GM11168 (cell line): ENCODE results near the gene CHRNA4.

ENCODE experiments used
- in situ Hi-C: fragments of 300-500 bp; cut with MboI; formaldehyde crosslinking; loops from one replicate; pipeline ENCODE4 v1.12.0; 2022; ENCODE audit warnings: low sequenced_read_pairs; ENCODE audit not compliant: unreplicated experiment

CHRNA4 gene

DNA sequence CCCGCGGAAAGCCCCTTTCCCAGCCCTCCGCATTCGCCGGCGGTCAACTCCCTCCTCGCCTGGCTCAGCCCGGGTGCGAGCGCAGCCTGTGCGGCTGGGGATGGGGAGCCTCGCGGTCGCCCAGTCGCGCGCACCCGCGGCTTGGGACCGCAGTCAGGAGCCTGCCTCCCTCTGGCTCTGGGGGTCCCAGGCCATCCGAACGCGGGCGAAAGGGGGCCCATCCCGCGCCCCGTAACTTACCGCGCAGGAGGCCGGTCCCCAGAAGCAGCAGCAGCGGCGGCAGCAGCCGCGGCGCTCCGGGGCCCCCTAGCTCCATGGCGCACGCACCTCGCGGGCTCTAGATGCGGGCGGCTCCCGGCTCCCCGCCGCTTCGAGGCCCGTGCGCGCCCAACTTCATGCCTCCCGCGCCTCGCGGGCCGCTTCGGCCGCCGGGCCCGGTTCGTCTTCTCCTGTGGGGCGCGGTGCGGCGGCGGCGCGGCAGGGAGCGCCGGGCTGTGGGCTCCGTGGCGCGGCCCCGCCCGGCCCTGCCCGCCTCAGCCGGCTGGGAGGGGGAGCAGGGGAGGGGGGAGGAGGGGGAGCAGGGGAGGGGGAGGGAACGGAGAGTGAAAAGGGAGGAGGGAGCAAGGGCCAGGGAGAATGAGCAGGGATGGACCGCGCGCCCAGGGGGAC lies at the start of gene CHRNA4:
Gene CHRNA4 (minus strand): TSS at position 500 of the 669 bp plus-strand sequence. CDS start 184 bp downstream, at position 316.
- in situ Hi-C loops, result no loop called here

DNA sequence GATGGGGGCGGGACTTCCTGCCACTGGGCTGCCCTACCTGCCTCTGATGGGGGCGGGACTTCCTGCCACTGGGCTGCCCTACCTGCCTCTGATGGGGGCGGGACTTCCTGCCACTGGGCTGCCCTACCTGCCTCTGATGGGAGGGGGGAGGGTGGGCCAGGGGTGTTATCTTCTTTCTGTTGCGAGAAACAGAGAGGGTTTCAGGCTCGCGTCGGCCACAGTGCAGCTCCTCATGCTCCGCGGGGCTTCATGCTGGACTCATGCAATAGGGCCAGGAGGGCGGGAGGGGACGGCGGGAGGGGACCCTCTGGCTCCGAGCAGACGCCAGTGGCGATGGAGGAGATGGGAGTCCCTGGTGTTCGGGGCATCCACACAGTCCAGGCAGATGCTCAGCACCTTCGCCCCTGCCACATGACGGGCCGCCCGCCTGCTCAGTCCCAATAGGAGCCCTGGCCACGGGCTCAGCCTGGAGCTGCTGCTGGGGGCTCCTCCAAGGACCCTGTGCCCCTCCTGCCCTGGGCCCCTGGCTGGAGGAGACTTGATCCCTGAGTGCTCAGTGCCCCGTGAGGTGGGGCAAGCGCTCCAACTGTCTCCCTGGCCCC lies 48.8 kb upstream of the CHRNA4 start:
- in situ Hi-C loops, result no loop called here

DNA sequence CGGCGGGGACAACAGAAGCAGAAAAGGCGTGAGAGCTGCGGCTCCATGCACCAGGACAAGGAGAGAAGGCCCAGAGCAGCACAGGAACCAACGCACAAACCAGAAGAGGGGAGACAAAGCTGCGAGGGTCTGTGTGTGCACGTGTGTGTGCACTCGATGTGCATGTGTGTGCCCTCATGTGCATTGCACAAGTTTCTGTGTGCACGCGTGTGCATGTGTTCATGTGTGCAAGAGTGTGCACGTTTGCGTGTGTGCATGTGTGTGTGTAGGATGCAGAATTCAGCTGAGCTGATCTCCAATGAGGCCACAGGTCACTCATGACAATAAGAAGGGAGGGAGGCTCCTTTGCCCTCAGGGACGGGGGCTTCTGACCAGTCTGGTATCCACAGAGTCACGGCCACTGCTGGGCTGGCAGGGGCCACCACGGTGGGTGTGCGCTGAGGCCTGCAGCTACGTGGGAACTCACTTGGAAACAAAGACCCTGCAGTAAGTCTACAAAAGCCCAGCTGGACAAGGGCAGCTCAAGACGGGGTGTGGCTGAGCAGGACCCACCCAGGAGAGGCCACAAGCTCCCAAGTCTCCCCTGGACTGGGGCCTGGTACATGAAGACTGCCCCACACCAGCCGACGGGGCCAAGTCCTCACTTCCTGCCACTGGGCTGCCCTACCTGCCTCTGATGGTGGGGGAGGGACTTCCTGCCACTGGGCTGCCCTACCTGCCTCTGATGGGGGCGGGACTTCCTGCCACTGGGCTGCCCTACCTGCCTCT lies 48.1 kb upstream of the CHRNA4 start:
- in situ Hi-C loops, result no loop called here

DNA sequence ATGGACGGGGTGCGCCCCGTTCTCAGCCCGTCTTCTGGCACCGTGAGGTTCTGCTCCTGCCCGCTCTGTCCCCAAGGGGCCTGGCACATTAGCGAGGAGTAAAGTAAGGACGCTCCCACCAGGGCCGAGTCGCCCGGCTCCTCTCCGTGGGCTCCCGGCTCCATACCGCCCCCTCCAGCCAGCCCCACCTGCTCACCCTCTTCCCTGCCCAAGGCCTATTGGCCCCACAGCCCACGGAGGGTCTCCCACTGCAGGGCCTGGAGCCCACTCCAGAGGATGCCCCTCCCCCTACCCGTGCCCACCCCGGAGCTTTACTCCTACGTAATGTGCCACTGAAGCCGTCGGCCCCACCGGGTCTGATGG lies 47.5 kb upstream of the CHRNA4 start:
- in situ Hi-C loops, result no loop called here

DNA sequence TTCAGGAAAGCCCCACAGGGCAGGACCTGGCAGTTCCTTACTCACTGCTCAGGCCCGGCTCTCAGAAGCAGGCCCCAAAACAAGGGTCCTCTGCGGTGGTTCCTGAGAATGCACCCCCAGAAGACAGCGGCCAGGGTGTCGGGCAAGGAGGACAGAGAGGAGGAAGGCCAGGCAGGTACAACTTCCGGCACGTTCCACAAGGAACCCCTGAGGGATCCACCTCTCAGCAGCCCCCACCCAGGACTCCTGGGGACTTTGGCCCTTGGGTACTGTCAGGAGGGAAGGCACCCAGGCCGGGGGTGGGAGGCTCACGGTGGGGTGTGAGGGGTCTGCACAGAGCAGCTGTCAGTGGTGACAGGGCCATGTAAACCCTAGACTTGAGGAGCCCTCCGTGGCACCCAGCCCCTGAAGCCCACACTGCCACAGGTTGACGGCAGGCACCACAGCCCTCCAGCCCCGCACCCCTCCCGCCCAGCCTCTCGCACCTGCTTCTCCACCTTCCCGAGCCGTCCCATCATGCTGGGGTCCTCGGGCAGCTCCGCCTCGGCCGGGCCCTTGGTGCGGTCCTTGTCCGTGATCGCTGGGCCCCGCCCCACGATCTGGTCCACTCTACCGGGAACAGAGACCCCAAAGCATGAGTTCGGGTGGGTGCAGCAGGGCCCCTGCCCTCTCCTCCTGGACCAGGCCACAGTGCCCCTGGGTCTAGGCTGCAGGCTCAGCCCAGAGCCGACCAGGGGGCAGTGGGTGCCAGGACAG lies 47.0 kb upstream of the CHRNA4 start:
- in situ Hi-C loops, result no loop called here

DNA sequence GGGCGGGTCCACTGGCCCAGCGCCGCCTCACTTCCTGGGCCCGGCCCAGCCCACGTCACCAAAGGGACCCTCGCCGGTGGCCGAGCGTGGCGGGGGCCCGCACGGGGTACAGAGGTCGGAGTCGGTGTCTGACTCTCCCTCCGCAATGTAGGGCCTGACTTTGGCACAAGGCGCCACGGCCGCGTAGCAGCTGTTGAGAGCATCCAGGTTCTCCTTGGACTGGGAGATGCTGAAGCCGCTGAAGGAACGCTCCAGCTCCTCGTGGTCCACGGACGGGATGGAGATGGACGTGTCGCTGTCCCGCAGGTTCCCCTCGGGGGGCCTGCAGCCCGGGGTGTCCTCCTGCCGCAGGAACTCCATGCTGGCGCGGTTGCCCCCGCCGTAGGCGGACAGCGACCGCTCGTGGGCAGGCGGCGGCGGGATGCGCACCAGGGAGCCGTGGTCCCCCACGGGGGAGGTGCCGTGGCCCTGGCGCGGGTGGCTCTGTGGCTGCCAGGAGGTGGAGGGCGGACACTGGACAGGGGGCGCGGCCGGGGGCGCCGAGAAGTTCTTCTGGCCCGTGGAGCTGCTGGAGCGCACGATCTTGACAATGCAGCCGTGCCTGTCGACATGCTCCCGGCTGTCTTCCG lies 45.6 kb upstream of the CHRNA4 start:
- in situ Hi-C loops, result no loop called here

DNA sequence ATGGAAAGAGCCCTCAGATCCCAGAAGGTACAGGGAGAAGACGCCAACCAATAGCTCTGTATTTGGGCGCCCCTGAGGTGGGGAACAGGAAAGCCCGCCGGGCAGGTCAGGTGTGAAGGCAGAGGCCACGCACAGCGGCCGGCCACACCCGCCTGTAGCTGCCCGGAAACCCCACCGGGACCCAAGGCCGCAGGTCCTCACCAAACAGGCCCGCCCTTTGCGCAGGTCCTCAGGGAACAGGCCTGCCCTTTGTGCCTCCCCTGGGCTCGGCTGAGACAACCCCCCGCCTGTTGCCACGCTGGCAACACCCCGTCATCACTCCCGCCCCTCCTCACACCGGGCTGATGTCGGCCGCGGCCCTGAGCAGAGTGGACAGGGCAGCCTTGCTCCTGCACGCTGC lies 44.9 kb upstream of the CHRNA4 start:
- in situ Hi-C loops, result no loop called here

DNA sequence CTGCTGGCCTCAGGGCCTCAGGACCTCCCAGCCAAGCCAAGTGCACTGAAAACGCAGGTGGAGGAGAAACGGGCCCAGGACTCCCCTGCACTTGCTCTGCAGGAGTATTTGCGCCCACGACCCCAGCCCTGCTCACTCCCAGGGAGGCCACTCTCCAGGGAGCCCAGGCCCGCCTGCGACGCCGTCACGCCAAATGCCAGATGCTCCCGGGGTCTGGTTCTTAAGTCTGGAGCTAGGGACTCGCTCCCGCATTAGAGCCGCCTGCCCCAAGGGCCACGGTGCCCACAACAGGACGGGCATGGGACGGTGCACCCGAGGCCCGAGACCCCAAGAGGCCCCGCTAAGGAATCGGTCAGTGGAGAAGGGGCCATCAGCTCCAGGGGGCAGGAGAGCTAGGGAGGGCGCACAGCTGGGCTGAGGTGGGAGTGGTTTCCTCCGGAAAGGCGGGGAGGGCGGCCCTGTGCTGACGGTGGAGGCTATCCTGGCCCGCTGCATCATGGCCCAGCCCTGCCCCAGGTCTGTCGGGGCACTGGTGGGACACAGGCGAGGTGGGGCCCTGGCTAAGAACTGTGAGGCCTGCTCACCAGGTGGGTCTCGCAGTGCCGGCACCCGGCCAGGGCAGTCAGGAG lies 44.1 kb upstream of the CHRNA4 start:
- in situ Hi-C loops, result no loop called here

DNA sequence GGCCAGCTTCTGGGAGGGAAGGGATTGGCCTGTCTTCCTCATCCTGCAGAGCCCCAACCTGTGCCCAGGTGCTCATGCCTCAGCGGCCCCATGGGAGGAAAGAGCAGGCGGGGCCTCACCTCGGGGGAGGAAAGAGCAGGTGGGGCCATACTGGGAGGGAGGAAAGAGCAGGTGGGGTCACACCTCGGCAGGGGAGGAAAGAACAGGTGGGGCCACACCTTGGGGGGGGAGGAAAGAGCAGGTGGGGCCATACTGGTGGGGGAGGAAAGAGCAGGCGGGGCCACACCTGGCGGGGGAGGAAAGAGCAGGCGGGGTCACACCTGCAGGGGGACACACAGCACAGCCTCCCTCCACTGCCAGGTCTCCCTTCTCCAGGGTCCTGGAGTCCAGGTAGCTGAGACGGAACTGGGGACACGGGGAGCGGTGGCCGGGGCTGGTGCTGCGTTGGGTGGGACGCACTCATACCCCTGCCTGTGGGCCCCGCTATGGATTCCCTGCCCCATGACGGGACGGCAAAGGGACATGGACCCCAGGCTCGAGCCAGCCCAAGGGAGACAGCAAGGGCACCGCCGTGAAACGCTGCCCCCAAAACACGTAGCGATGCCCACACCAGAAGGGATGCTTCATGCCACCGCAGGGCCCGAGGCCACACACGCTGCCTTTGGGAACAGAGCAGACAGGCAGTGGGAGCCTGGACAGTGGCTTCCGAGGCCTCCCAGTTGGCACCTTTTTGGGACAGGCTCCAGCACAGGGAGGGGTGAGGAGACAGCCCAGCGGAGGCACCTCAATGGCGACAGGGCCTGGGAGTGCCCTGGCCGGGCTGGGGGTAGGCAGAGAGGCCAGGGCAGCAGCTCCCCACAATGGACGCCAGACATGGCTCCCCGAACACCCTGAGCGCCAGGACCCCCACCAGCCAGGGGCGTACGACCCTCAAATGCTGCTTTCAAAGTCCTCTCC lies 43.3 kb upstream of the CHRNA4 start:
- in situ Hi-C loops, result no loop called here

DNA sequence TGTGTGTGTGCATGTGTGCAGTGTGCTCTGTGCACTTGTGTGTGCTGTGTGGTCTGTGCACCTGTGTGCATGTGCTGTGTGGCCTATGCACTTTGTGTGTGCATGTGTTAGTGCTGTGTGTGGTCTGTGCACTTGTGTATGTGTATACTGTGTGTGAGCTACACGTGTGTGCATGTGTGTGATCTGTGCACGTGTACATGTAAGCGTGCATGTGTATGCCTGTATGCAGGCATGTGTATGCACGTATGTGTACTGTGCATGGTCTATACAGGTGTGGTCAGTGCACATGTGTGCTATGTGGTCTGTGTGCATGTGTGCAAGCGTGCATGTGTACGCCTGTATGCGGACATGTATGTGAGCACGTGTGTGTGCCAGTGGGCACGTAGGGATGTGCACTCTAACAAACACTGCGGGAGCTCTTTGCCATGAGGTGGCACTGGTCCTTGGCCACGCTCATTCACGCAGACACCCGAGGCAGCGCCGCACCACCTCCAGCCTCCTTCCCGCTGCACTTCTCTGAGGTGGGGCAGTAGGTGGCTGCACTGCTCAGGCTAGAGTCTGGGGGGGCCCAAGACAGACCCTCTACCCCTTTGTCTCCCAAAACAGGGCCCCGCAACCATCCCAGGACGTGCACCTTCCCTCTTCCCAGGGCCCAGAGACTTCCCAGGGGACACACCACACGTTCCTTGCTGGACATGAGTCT lies 42.4 kb upstream of the CHRNA4 start:
- in situ Hi-C loops, result no loop called here

DNA sequence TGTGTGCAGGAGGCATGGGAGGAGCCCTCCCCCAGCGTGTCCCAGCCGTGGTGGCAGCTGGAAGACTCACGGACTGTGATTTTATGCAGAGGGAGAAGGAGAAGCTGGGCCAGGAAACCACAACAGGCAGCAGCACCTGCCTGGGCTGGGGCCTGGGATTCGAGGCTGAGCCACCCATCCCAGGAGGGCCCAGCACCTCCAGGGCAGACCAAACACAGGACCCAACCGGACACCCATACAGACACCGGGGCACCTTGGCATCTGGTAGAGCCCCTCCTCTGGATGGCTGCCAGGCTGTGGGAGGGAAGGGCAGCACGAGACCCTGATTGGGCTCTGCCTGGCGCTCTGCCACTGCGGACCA lies 41.7 kb upstream of the CHRNA4 start:
- in situ Hi-C loops, result no loop called here

DNA sequence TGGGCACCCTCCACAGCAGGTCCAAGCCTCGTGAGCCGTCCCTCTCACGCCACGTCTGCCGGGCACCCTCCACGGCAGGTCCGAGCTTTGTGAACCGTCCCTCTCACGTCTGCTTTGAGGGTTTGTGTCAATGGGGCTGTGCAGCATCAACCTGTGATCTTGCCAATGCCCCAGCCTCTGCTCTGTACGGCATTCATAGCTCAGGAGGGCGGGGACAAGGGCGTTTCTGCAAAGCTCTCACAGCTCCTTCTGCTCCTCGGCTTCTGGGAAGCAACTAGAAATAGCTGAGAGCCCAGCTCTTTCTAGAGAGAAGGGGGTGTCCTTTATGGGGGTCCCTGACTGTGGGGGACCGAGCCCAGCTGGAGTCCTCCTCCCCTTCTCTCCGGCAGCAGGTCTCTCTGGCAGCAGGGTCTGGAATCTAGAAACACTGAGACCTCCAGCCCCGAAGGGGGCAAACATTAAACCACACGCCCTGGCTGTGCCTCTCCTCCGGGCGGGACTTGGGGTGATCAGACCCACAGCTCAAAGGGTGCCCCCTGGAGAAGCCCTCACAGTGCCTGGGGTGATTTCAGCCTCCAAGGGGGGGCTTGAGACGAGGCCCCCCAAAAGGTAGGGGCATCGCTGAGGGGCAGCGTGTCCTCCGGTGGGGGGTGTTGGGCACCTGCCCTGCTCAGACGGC lies 41.2 kb upstream of the CHRNA4 start:
- in situ Hi-C loops, result no loop called here

DNA sequence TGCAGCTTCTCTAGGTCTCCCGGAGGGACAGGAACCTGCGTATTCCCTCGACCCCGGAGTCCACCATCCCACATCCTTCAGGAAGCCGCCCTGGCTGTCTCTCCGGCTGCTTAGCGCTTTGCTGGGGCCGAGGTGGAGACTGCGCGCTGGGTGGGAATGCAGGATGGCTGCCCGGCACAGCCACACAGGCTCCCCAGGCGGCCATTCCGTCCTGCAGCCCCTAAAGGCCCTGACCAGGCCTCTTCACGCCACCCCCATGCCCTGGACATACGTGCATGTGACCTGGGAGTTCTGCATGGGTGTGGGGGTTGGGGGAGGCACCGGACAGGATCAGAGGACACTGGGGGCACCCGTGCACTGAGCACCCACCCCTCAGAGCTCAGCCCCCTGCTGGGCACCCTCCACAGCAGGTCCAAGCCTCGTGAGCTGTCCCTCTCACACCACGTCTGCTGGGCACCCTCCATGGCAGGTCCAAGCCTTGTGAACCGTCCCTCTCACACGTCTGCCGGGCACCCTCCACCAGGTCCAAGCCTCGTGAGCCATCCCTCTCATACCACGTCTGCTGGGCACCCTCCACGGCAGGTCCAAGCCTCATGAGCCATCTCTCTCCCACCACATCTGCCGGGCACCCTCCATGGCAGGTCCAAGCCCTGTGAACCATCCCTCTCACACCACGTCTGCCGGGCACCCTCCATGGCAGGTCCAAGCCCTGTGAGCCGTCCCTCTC lies 40.4 kb upstream of the CHRNA4 start:
- in situ Hi-C loops, result no loop called here

DNA sequence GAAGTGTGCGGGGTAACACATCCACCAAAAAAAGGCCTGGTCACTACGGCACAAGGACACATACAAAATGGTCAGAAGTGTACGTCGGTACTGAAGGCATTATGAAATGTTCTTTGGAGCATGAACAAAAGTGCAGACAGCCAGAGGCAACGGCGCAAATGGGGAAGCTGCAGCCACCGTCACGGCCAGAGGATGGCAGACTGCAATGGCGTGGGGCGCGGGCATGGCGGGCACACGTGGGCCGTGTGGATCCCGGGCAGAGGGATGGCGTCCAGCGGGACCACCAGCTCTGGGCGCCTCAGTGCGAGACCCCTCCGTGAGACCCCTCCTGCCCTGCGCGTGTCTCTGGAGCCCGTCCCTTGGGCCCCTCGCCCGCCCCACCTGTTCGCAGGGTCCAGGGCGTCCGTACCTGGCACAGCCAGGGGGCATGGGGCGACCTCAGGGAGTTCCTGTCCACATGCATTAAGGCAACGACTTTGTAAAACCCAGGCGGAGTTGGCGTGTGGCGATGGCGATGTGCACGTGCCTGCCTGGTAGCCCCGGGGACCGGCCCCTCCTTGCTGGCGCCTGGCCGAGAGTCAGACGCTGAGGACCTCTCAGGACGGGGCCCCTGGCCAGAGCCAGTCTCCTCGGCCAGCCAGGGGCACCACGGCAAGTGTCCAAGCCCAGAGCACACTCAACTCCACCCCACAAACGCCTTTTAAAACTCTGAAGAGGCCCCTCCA lies 39.5 kb upstream of the CHRNA4 start:
- in situ Hi-C loops, result no loop called here

DNA sequence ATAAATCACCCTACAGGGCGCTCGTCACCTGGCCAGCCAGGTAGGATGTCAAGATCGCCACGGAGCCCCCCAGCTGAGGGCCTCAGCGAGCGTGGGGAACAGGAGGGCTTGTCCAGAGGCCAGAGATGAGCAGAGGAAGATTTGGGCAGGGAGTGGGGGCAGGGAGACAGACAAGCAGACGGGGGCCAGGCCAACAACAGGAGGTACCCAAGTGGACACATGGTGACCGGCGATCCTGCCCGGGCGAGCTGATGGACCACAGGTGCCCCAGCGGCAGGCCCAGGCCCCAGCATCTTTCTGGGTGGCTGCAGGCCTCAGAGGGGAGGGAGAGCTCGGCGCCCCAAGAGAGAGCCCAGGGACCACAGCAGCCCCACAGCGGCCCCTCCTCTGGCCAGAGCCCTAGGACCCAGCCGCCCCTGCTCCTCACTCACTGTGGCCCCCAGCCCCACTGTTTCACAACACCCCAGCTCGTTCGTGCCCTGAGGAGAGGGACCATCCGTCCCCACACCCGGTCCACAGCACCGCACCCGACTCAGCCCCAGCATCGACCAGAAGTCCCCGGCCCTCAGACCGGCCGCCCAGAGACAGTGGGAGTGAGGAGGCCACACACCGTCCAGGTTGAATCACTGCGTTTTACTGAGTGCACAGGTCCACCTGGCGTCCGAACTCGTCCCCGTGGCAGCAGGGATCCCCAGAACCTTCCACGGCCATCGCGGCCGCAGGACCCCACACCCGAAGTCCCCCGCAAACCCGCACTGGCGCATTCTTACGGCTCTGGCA lies 38.6 kb upstream of the CHRNA4 start:
- in situ Hi-C loops, result no loop called here
